Muscle of back (tissue), 11 donors: ENCODE results near the gene TPPP. TPM values are rescaled to one million over a fixed set of nuclear protein-coding genes. Genes with fewer than 3 reads are reported as not detected.
A peak's percentile ranks its signal among the peaks of the same experiment; 100 is the strongest.
"Not testable (repeated sequence)": the region's sequence is repeated elsewhere in the genome, so short reads cannot be mapped to it uniquely, and the experiment has no call there.

Source experiments
- DNase-seq, 3 donors: peaks; one replicate each; pipeline versions ENCODE4 v3.0.0 to v3.0.0-alpha.2; 2013
- polyA plus RNA-seq, 10 donors: library from polyadenylated mRNA; unstranded; fragments of 120-200 nt; gene quantifications; one replicate each; pipeline ENCODE4 v1.2.1, GENCODE V29; 2013; ENCODE audit not compliant: insufficient read length in 10 of 10

The TPPP gene
- polyA plus RNA-seq, 10 donors = 4.0 to 12.3 (median 8.0) TPM

DNA sequence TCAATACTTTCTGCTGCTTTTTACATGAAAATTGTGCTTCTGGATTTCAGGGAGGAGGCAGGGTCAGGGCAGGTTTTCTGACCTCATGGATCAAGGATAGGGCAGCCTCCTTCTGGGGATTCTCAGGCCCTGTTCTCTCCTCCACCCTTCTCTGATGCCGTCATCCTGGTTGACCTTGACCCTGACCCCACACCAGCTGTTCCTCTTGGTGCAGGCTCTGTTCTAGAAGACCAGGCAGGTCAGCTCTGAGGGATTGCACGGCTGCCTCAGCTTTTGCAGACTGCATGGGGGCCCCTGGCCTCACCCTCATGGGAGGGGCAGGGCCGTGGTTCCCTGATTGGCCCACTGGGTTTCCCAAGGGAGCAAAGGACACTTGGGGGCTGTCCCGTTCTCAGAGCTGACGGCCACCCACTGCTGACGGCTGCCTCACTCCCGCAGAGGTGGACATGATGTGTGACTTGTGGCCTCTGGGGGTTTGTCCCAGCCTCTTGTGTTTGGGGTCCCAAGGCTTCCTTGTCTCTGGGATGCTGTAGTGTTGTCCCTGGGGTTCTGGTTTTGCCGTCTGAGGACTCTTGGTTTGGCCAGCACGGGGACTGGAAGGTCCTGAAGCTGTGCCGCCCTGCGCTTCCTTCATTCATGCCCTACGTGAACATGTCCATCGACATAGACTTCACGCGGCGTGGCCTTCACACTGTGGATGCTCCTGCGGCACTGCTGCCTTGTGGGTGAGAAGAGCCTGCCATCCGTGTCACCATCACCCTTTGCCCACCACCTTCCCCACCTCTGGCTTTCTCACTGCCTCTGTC lies 46.6 kb downstream of the TPPP start:
- no peak for DNase-seq

DNA sequence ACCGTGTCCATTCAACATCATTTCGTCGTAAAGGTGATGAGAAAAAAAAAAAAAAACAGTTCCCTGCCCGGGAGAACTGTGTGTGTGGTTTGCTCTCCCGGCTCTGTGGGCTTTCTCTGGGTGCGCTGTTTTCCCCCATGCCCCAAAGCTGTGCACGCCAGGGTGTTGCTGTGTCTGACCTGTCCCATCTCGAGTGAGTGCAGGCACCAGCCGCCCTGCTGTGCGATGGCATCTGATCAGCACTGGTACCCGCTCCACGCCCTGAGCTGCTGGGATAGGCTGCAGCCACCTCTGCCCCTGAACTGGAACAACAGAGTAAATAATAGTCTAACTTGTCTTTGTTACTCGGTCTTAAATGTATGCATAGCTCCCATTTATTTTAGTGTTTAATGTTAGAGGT lies 47.7 kb downstream of the TPPP start:
- DNase-seq = no peak

DNA sequence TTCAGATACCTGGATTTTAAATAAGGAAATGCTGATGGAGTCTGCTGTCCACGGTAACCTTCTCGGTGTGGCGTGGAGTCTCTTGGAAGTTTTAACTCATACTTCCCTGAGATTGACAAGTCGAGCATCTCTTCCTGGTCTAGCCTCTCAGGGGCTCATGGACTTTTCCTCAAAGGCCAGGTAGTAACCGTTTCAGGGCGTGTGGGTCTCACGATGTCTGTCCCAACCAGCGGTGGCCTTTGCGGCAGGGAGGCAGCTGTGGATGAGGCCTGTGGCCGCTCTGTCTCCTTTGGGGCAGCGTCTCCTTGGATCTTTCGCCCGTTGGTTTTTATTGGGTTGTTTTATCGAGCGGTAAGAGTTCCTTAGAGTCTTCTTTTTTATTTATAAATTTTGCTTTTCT lies 48.2 kb downstream of the TPPP start:
- no peak for DNase-seq

DNA sequence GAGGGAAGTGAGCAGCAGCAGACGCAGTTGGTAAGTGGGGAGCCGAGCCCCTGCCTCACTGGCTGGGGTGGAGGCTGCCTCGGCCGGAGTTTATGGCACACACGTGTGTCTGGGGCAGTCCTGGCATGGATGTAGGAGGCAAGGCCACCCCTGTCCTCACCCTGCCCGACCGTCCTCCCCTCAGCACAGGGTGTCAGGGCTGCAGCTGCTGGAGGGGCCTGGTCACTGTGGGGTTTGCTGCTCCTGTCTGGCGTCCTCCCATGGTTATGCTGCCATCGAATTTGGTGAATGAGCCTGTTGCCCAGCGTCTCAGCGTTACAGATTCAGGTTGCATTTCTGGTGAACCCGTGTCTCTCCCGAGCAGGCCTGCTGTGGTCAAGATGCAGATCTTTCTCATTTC lies 48.6 kb downstream of the TPPP start:
- peak in 1 of 3 donors; percentile 32 for DNase-seq

DNA sequence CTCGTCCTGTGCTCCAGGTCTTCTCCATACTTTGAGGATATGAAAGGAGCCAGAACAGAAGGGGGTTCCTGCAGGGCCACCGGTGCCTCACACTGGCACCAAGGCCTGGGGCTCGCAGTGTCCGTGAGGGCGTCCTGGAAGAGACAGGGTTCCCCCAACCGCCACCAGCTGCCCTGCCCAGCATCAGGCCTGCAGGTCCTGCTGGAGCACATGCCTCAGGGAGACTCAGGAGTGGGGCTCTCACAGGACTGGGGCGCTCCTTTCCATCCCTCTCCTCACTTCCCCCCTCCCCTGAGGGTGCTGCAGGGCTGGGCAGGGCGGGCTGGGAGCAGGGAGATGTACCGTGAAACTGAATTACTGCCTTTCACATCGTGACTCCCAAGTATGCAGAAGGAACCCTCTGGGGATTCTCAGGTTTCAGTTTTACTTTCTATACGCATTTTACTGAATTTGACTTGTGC lies 49.3 kb downstream of the TPPP start:
- DNase-seq = peak; percentile 10 to 64 (median 35)

DNA sequence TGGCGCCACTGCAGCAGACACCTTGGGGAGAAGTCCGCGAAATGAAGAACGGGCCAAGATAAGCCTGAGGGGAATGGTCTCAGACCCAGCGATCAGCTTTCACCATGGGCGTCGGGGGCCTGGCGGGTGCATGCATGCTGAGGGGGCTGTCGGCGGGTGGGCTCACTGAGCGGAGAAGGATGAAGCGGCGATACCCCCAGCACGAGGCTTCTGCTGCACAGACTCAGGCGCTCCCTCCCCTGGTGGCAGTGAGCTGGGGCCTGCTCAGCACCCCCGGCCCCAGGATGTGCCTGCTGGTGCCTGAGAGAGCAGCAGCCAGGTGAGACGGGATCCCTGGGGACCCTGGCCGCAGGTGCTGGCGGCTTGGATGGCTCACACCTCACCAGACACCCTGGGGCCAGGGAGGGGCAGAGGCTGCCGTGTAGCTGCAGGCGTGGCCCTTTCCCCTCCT lies 49.8 kb downstream of the TPPP start:
- no peak for DNase-seq

DNA sequence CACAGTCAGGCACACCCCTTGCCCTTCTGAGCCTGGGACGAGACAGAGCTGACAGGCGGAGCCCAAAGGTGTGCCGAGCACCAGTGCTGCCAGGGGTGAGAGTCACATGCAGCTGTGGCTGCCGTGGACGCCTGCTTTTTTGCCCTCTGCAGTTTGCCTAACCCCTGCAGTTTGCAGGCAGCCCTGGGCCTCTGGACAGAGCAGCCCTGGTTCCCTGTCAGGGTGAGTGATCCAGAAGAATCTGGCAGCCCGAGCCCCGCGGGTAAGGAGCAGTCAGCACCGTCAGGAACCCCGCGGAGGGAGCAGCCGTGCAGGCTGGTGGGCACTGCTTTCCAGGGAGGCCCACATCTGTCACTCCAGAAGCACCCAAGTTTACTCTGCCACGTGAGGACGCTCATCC lies 50.7 kb downstream of the TPPP start:
- DNase-seq = no peak

DNA sequence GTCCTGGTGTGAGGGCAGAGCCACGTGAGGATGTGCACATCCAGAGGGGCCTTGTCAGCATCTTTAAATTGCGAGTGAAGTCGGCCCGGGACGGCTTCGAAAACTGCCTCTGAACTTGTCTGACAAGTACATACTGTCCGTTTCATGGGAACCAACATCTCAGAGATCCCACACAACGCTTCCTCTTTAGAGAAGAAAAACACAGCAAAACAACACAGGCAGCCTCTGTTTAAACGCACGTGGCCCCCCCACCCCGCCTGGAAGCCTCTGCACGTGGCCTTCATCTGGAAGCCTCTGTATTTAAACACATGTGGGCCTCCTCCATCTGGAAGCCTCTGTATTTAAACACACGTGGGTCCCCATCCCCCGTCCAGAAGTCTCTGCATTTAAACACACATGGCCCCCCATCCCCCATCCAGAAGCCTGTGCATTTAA lies 51.8 kb downstream of the TPPP start:
- DNase-seq = no peak

DNA sequence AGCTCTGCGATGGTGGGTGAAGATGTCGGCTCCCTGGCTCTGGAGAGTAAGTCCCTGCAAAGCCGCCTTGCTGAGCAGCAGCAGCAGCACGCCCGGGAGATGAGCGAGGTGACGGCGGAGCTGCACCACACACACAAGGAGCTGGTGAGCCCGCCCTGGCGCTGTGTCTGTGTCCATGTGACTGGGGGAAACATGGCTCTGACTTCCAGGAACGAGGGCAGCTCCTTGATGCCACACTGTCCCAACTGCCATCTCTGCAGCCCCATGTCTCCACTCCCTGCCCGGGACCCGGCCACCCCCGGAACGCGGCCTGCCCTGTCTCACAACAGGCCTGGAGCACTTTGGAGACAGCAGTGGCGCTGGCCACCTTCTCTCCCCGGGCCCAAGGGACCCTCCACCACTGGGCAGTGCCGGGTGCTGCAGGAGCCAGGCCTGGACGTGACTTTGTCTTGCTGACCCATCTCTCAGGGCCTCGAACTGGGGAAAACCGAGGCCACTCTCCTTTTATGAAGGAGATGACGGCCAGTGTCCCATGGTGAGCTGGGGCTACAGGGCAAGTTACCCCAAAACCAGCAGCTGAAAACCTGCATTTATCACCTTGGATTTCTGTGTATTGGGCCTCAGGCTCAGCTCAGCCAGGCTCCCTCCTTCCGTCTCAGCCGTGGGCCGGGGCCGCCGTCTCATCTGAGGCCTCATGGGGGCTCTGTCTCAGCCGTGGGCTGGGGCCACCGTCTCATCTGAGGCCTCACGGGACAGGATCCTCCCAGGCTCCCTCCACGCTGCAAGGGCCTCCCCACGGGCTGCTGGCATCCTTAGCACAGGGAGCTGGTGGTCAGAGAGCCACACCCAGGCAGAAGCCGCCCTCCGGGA lies 52.5 kb downstream of the TPPP start:
- no peak for DNase-seq

DNA sequence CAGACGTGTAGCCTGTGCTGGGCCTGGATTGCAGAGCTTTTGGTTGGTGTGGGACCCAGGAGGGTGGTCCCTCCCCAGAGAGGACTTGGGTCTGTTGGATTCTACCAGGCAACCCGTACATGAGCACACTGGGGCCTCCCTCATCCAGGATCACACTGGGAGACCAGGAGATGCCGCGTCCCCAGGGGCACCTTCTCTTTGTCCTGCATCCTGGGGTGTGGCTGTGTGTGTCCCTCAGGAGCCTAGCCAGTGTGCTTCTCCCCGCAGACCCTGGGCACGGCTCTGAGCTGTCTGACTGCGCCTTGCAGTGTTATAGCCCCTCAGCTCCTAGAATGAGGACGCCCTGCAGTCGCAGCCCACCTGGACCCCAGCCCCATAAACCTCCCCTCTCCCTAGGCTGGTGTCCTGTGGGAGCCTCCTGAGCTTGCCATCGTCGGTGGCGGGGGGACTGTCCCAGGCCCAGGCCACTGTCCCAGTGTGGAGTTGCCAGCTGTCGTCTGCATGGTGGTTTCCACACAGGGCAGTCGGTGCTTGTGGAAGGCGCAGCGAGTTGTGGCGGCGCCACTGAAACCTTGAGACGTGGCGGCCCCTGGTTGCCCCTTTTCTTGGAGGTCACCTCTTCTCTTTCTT lies 53.5 kb downstream of the TPPP start:
- DNase-seq = no peak

DNA sequence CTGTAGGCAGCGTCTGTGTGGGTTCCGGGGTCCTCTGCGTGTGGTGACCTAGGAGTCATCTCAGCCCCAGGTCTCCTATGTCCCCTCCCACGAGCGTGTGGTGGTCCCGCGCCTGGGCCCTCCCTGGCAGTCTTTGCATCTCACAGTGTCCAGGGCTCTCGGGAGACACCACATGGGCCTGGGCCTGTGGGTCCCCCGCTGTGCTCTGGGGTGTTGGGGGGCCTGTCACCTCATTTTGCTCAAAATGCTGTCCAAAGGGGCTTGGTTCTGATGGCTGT lies 54.0 kb downstream of the TPPP start:
- no peak for DNase-seq

DNA sequence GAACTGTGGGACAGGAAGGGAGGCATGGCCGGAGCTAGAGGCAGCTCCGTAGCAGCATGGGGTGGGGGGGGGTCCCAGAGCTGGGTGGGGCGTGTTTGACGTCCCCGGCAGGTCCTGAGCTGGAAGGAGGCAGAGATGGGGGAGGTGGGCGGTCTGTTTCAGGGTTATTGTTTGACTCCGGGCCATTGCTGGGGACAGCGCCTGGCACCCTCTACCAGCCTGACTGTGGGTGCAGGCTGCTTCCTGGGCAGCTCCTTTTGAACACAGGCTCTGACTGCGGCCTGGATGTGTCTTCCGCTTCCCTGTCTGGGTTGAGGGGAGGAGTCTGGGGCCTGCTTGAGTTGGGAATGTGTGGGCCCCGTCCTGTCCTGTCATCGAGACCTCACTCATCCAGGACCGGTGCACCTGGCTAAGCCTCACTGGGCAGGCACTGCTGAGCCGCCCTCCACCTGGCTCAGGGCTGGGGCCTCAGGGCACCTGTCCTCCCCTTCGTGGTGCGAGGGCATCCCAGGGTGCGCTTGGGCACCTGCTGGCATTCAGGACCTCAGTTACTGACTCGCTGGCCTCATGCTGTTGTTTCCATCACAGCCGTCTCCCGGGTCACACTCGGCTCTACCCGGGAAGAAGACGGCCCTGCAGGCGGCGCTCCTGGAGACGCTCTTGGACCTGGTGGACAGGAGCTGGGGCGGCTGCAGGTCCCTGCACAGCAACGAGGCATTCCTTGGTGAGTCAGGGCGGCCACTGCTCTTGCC lies 54.5 kb downstream of the TPPP start:
- no peak for DNase-seq

DNA sequence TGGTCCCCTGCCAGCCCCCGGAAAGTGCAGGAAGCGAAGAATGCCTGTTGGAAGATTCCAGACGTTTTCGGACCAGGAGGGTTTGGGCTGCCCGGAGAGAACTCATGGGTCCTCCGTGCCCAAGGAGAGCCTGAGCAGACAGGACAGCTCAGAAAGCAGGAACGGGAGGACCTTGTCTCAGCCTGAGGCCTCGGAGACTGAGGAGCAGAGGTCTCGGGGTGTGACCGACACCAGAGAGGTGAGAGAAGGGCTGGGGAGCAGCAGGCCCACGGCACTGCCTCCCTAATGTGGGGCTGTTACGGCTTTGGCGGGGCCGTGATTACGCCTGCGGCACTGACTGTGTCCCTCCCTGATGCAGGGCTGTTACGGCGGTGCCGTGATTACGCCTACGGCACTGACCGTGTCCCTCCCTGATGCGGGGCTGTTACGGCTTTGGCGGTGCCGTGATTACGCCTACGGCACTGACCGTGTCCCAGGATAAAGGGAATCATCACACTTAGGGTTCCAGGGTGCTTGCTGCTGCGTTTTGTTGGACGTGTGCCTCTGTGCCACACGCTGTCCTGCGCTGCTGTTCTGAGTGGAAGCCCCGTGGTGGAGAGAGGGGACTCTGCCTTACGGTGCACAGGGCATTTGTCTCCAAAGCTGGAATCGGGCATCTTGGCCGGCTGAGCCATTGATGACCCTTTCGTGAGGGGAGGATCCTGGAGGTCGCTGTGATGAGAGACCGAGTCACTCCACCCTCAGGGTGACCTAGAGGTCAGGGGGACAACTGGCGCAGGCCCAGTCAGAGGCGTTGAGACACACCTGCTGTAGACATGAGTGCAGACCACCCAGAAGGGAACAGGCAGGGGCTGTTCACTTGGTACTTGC lies 55.3 kb downstream of the TPPP start:
- DNase-seq = no peak

DNA sequence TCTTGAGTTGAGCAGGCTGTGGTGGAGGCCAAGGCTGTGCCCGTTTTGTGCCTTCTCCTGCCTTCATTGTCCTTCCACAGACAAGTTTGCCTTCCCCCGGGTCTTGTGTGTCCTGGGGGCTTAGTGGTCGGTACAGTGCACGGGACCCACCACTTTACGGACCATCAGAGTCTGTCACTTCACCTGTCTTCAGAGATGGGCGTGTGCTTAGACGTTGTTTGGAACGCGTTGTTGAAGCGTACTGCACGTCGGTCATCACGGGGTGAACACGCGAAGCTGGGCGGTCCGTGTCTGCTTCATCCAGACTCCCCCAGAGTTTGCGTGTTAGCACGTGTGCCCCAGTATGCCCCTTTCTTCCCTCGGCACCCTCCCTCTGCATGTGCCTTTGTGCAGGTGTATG lies 56.2 kb downstream of the TPPP start:
- no peak for DNase-seq

DNA sequence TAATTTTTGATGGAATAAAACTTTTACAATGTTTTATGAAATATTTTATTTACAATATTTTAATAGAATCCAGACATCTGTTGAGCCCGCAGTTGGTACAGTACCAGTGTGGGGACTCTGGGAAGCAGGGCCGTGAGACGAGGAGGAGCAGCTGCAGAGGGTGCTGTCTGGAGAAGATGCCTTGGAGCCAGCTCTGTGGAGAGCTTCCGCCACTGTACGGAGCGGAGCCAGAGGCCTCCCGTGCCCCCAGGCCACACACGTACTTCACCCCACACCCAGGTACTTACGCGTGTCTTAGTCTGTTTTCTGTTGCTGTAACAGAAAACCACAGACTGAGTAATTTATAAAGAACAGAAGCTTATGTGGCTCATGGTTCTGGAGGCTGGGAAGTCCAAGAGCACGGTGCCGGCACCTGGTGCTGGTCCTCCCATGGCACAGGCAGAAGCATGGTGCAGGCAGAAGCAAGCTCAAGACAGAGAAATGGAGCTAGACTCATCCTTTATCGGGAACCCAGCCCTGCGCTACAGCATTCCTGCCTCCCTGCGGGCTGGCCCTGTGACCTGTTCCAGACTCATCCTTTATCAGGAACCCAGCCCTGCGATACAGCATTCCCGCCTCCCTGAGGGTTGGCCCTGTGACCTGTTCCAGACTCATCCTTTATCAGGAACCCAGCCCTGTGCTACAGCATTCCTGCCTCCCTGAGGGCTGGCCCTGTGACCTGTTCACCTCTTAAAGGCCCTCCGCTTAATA lies 57.7 kb downstream of the TPPP start:
- no peak for DNase-seq

DNA sequence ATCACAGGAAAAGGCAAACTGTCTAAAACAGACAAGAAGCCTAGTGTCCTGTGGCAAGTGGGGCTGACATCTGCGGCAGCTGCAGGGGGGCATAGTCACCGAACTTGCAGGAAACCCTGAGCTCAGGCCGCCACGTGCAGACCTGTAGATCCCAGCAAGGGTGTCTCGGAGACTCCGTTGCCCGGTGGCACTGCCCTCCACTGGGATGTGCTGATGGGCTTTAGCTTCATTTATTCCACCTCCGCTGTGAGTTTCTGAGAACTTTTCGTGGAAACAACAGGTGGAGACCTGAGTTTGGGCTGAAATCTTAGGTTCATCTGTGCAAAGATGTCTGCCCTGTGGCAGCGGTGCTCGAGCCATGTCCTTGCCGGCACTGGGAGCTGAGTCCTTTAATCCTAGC lies 59.0 kb downstream of the TPPP start:
- no peak for DNase-seq

DNA sequence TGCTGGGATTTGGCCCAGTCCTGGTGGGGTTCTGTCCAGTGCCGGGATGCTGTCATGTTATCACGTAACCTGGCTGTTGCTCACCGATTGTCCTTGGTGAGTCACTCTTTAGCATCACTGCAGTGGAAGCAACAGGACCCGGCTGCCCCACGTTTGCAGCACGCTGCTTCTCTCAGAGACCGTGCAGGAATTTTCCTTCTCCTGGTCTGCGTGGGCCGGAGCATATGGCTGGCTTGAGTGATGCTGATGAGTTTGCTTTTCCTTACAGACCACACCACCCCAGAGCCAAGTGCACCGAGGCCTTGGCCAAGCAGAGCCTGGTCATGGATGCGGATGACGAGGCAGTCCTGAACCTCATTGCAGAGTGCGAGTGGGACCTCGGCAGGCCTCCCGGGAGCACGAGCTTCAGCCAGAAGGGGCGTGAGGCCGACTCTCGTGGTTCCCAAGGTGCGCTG lies 59.6 kb downstream of the TPPP start:
- peak in 1 of 3 donors; percentile 15 for DNase-seq

DNA sequence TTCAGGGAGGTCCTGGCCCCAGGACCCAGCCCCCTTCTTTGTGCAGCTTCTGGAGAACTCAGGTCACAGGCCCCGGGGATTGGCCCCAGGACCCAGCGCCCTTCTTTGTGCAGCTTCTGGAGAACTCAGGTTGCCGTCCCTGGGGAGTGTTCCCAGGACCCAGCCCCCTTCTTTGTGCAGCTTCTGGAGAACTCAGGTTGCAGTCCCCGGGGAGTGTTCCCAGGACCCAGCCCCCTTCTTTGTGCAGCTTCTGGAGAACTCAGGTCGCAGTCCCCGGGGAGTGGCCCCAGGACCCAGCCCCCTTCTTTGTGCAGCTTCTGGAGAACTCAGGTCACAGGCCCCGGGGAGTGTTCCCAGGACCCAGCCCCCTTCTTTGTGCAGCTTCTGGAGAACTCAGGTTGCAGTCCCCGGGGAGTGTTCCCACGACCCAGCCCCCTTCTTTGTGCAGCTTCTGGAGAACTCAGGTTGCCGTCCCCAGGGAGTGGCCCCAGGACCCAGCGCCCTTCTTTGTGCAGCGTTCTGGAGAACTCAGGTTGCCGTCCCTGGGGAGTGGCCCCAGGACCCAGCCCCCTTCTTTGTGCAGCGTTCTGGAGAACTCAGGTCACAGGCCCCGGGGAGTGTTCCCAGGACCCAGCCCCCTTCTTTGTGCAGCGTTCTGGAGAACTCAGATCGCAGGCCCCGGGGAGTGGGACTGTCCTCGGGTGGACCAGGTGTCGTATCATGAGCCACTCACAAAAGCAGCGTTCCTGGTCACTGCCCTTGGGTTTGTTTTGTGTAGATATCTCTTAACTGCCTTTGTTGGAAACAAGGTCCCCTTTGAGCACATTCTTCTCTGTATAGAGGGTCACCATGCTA lies 64.6 kb downstream of the TPPP start:
- not testable (repeated sequence) for DNase-seq

DNA sequence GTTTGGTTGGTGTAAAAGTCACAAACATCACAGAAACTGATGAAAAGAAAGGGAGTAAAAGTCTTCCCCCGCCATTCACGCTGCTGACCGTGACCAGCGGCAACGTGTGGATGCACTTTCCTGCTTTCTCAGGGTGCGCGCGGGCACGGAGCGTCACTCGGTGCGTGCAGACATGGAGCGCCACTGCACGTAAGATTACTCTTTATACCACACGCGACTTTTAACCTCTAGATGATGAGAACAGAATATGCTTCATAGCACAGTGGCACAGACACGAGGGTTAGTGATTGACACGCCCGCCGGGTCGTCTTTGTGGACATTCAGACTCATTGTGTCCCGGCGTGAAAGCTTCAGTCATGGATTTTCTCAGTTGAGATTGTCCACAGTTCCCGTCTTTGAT lies 65.3 kb downstream of the TPPP start:
- no peak for DNase-seq
